HEK293 (cell line): Measurements from ENCODE around the gene FRMPD4.
"Not testable (repeated sequence)": the region's sequence is repeated elsewhere in the genome, so short reads cannot be mapped to it uniquely, and the experiment has no call there.

Experiments
- CTCF ChIA-PET: fragments of 350-600 bp; formaldehyde crosslinking; extraction: SDS; loops from one replicate; lab custom pipeline; 2021; ENCODE audit warnings: antibody characterized with exemption; lab: Yijun Ruan, JAX
- POLR2A ChIA-PET: fragments of 300-600 bp; formaldehyde crosslinking; extraction: SDS; loops from one replicate; lab custom pipeline; 2020; ENCODE audit warnings: antibody characterized with exemption, inconsistent platforms; lab: Yijun Ruan, JAX
- H3K27ac ChIP-seq: fragments of 200-500 bp; sonication (Bioruptor generic); 2 replicates; pipeline ENCODE4 v1.5.1; 2014; ENCODE audit warnings: low read depth, low read length, control low read depth, inconsistent platforms; ENCODE audit errors: extremely low read depth
- H3K36me3 ChIP-seq, 2 experiments: fragments of 200-500 bp in 1 of 2; sonication (Bioruptor generic) in 1 of 2; 1 replicate in 1 of 2; 2 replicates in 1 of 2; pipeline ENCODE4 v1.5.1; 2014 to 2017; ENCODE audit warnings: inconsistent platforms in 2 of 2, low read length in 2 of 2; ENCODE audit not compliant: control insufficient read depth in 2 of 2, insufficient read depth in 1 of 2
- H3K4me1 ChIP-seq: fragments of 200-500 bp; sonication (Bioruptor generic); 2 replicates; pipeline ENCODE4 v1.5.1; 2014; ENCODE audit warnings: mild to moderate bottlenecking, low read length, inconsistent platforms; ENCODE audit not compliant: control insufficient read depth, insufficient read depth
- H3K4me3 ChIP-seq: 2 replicates; pipeline ENCODE4 v1.5.1; 2011; ENCODE audit warnings: low read depth, mild to moderate bottlenecking, control low read depth, low read length, moderate library complexity
- H3K9me3 ChIP-seq: fragments of 200-500 bp; sonication (Bioruptor generic); 2 replicates; pipeline ENCODE4 v1.5.1; 2014; ENCODE audit warnings: low read depth, low read length, inconsistent platforms; ENCODE audit not compliant: control insufficient read depth, insufficient read depth
- KLF7 ChIP-seq: fragments of 450-650 bp; formaldehyde crosslinking; IDR thresholded peaks from 2 replicates; pipeline ENCODE4 v1.5.1; 2016; ENCODE audit warnings: missing biosample characterization, missing genetic modification characterization, borderline replicate concordance
- OVOL3 ChIP-seq: fragments of 450-650 bp; formaldehyde crosslinking; IDR thresholded peaks from 2 replicates; pipeline ENCODE4 v1.5.1; 2016; ENCODE audit warnings: missing biosample characterization, missing genetic modification characterization
- SP2 ChIP-seq: fragments of 450-650 bp; formaldehyde crosslinking; IDR thresholded peaks from 2 replicates; pipeline ENCODE4 v1.5.1; 2016; ENCODE audit warnings: missing biosample characterization, missing genetic modification characterization
- ZBTB7A ChIP-seq: fragments of 450-650 bp; formaldehyde crosslinking; IDR thresholded peaks from 2 replicates; pipeline ENCODE4 v1.5.1; 2016; ENCODE audit warnings: low read depth, missing biosample characterization, missing genetic modification characterization
- ZNF10 ChIP-seq: fragments of 450-650 bp; formaldehyde crosslinking; IDR thresholded peaks from 2 replicates; pipeline ENCODE4 v1.5.1; 2017; ENCODE audit warnings: missing biosample characterization, missing genetic modification characterization
- ZNF112 ChIP-seq: fragments of 450-650 bp; formaldehyde crosslinking; IDR thresholded peaks from 2 replicates; pipeline ENCODE4 v1.5.0; 2017; ENCODE audit warnings: missing biosample characterization, missing genetic modification characterization
- ZNF121 ChIP-seq: fragments of 450-650 bp; formaldehyde crosslinking; IDR thresholded peaks from 2 replicates; pipeline ENCODE4 v1.5.1; 2016; ENCODE audit warnings: missing biosample characterization, missing genetic modification characterization
- ZNF433 ChIP-seq: fragments of 450-650 bp; formaldehyde crosslinking; IDR thresholded peaks from 2 replicates; pipeline ENCODE4 v1.5.1; 2016; ENCODE audit warnings: missing biosample characterization, missing genetic modification characterization, low read depth
- ZNF510 ChIP-seq: fragments of 450-650 bp; formaldehyde crosslinking; IDR thresholded peaks from 2 replicates; pipeline ENCODE4 v1.5.1; 2018; ENCODE audit warnings: mild to moderate bottlenecking, missing genetic modification characterization, missing biosample characterization; ENCODE audit not compliant: insufficient replicate concordance
- ZNF610 ChIP-seq: fragments of 450-650 bp; formaldehyde crosslinking; IDR thresholded peaks from 2 replicates; pipeline ENCODE4 v1.5.1; 2016; ENCODE audit warnings: missing biosample characterization, missing genetic modification characterization, borderline replicate concordance
- ZNF660 ChIP-seq: fragments of 450-650 bp; IDR thresholded peaks from 2 replicates; pipeline ENCODE4 v1.5.1; 2018; ENCODE audit warnings: missing biosample characterization, mild to moderate bottlenecking, missing genetic modification characterization
- ZNF701 ChIP-seq: fragments of 450-650 bp; formaldehyde crosslinking; IDR thresholded peaks from 2 replicates; pipeline ENCODE4 v1.5.1; 2016; ENCODE audit warnings: missing biosample characterization, missing genetic modification characterization
- ZSCAN23 ChIP-seq: fragments of 450-650 bp; formaldehyde crosslinking; IDR thresholded peaks from 2 replicates; pipeline ENCODE4 v1.5.1; 2016; ENCODE audit warnings: missing biosample characterization, missing genetic modification characterization
- TF ChIP-seq, protein P1 (sequence below): fragments of 450-650 bp; formaldehyde crosslinking; IDR thresholded peaks from 2 replicates; pipeline ENCODE4 v1.5.1; 2017; ENCODE audit warnings: missing biosample characterization, missing genetic modification characterization
- TF ChIP-seq, protein P2 (sequence below): fragments of 450-650 bp; formaldehyde crosslinking; IDR thresholded peaks from 2 replicates; pipeline ENCODE4 v1.5.0; 2017; ENCODE audit warnings: missing biosample characterization, missing genetic modification characterization, borderline replicate concordance
- TF ChIP-seq, protein P3 (sequence below): fragments of 450-650 bp; formaldehyde crosslinking; IDR thresholded peaks from 2 replicates; pipeline ENCODE4 v1.5.1; 2016; ENCODE audit warnings: missing biosample characterization, missing genetic modification characterization
- TF ChIP-seq, protein P4 (sequence below): IDR thresholded peaks from 2 replicates; pipeline ENCODE4 v1.6.1; 2011; ENCODE audit warnings: mild to moderate bottlenecking, low read depth, low read length, borderline replicate concordance

Gene FRMPD4

DNA sequence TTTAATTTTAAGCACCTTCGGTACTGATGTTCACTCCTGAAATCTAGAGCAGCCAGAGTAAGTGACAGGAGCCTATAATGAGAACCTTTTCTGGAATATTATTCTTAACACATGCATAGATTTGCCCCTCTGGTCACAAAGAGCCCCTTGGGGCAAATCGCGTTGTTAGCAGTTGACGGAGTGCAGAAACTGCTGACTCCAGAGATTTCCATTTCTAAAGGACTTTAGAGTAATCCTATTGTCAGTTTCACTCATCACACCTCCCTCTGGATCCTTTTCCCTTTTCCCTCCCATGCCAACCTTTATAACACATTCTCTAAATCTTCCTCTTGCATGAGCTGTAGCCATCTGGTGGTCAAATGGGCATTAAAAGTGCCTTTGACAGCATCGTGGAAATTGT, 388.0 kb downstream of the FRMPD4 start:
- Histone ChIP-seq H3K9me3 (no peaks in the 10 kb centered on the region), H3K4me1 (no peaks in the 10 kb centered on the region), H3K27ac (no peak overlapping the region), H3K4me3 (no peak overlapping the region), H3K36me3 (no peaks in the 10 kb centered on the region)
- TF ChIP-seq SP2 (tag by site-specific recombination) (no peak), ZNF10 (tag by site-specific recombination) (0 out of 2 replicates have a peak, but pooled peaks have one; percentile 16)
- TF ChIP-seq, protein P1, sequence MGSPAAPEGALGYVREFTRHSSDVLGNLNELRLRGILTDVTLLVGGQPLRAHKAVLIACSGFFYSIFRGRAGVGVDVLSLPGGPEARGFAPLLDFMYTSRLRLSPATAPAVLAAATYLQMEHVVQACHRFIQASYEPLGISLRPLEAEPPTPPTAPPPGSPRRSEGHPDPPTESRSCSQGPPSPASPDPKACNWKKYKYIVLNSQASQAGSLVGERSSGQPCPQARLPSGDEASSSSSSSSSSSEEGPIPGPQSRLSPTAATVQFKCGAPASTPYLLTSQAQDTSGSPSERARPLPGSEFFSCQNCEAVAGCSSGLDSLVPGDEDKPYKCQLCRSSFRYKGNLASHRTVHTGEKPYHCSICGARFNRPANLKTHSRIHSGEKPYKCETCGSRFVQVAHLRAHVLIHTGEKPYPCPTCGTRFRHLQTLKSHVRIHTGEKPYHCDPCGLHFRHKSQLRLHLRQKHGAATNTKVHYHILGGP: no peak
- ChIA-PET CTCF (interaction anchor here (0.6 to 0.7 kb wide), 2 partner anchors 77 to 244 kb away, joined by 3 read pairs; no protein-coding TSS in a partner anchor), POLR2A (no interaction called here)

DNA sequence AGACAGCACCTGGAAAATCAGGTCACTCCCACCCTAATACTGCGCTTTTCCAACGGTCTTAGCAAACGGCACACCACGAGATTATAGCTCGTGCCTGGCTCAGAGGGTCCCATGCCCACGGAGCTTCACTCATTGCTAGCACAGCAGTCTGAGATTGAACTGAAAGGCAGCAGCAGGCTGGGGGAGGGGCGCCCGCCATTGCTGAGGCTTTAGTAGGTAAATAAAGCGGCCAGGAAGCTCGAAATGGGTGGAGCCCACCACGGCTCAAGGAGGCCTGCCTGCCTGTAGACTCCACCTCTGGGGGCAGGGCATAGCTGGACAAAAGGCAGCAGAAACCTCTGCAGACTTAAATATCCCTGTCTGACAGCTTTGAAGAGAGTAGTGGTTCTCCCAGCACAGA, 399.8 kb downstream of the FRMPD4 start:
- H3K4me1 ChIP-seq, POLR2A ChIA-PET, H3K27ac ChIP-seq, H3K4me3 ChIP-seq, H3K9me3 ChIP-seq, H3K36me3 ChIP-seq, CTCF ChIA-PET: not testable (repeated sequence)

DNA sequence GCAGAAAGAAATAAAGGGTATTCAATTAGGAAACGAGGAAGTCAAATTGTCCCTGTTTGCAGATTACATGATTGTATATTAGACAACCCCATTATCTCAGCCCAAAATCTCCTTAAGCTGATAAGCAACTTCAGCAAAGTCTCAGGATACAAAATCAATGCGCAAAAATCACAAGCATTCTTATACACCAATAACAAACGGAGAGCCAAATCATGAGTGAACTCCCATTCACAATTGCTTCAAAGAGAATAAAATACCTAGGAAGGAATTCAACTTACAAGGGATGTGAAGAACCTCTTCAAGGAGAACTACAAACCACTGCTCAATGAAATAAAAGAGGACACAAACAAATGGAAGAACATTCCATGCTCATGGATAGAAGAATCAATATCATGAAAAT, 404.0 kb downstream of the FRMPD4 start:
- POLR2A ChIA-PET, H3K36me3 ChIP-seq, H3K4me3 ChIP-seq, H3K27ac ChIP-seq, H3K9me3 ChIP-seq, CTCF ChIA-PET, H3K4me1 ChIP-seq: not testable (repeated sequence)

DNA sequence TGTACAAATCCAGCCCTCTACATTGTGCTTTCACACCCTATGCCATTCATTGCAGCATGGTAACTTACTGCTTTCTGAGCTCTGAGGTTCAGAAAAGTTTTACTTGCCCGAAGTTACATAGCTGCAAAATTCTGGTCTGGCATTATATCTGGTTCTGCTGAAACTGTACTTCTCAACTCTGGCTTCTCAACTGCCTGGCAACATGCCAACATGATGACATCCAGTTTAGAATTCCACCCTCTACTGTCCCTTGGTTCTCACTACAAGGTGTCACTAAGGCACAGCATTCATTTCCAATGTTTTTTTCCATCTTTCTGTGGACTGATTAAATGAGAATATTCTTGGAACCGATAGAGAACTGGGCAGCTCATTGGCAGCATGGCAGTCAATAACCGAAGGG, 410.1 kb downstream of the FRMPD4 start:
- Histone ChIP-seq H3K4me3 (no peak overlapping the region), H3K4me1 (no peaks in the 10 kb centered on the region), H3K36me3 (no peaks in the 10 kb centered on the region), H3K27ac (no peak overlapping the region), H3K9me3 (no peaks in the 10 kb centered on the region)
- ChIA-PET CTCF (interaction anchor here (0.6 to 0.7 kb wide), 2 partner anchors 86 to 689 kb away, joined by 3 to 4 read pairs; no protein-coding TSS in a partner anchor), POLR2A (no interaction called here)
- TF ChIP-seq ZNF510 (no peak), ZNF701 (tag by site-specific recombination) (no peak), ZNF433 (tag by site-specific recombination) (no peak), ZNF121 (tag by site-specific recombination) (no peak), ZNF610 (tag by site-specific recombination) (no peak), ZSCAN23 (tag by site-specific recombination) (no peak), KLF7 (tag by site-specific recombination) (no peak), ZNF660 (tag by site-specific recombination) (peak; percentile 69; the same call in 1 of the 2 replicates), OVOL3 (tag by site-specific recombination) (no peak), ZNF112 (0 out of 2 replicates have a peak, but pooled peaks have one; percentile 45), ZBTB7A (no peak)
- TF ChIP-seq, protein P2, sequence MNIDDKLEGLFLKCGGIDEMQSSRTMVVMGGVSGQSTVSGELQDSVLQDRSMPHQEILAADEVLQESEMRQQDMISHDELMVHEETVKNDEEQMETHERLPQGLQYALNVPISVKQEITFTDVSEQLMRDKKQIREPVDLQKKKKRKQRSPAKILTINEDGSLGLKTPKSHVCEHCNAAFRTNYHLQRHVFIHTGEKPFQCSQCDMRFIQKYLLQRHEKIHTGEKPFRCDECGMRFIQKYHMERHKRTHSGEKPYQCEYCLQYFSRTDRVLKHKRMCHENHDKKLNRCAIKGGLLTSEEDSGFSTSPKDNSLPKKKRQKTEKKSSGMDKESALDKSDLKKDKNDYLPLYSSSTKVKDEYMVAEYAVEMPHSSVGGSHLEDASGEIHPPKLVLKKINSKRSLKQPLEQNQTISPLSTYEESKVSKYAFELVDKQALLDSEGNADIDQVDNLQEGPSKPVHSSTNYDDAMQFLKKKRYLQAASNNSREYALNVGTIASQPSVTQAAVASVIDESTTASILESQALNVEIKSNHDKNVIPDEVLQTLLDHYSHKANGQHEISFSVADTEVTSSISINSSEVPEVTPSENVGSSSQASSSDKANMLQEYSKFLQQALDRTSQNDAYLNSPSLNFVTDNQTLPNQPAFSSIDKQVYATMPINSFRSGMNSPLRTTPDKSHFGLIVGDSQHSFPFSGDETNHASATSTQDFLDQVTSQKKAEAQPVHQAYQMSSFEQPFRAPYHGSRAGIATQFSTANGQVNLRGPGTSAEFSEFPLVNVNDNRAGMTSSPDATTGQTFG (tag by site-specific recombination): no peak
- TF ChIP-seq, protein P3, sequence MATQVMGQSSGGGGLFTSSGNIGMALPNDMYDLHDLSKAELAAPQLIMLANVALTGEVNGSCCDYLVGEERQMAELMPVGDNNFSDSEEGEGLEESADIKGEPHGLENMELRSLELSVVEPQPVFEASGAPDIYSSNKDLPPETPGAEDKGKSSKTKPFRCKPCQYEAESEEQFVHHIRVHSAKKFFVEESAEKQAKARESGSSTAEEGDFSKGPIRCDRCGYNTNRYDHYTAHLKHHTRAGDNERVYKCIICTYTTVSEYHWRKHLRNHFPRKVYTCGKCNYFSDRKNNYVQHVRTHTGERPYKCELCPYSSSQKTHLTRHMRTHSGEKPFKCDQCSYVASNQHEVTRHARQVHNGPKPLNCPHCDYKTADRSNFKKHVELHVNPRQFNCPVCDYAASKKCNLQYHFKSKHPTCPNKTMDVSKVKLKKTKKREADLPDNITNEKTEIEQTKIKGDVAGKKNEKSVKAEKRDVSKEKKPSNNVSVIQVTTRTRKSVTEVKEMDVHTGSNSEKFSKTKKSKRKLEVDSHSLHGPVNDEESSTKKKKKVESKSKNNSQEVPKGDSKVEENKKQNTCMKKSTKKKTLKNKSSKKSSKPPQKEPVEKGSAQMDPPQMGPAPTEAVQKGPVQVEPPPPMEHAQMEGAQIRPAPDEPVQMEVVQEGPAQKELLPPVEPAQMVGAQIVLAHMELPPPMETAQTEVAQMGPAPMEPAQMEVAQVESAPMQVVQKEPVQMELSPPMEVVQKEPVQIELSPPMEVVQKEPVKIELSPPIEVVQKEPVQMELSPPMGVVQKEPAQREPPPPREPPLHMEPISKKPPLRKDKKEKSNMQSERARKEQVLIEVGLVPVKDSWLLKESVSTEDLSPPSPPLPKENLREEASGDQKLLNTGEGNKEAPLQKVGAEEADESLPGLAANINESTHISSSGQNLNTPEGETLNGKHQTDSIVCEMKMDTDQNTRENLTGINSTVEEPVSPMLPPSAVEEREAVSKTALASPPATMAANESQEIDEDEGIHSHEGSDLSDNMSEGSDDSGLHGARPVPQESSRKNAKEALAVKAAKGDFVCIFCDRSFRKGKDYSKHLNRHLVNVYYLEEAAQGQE (tag by site-specific recombination): no peak
- TF ChIP-seq, protein P4, sequence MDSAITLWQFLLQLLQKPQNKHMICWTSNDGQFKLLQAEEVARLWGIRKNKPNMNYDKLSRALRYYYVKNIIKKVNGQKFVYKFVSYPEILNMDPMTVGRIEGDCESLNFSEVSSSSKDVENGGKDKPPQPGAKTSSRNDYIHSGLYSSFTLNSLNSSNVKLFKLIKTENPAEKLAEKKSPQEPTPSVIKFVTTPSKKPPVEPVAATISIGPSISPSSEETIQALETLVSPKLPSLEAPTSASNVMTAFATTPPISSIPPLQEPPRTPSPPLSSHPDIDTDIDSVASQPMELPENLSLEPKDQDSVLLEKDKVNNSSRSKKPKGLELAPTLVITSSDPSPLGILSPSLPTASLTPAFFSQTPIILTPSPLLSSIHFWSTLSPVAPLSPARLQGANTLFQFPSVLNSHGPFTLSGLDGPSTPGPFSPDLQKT: no peak
